ENCODE results near the gene PELI2. TPM values are rescaled to one million over a fixed set of nuclear protein-coding genes. Genes with fewer than 3 reads are reported as not detected.
A peak's percentile ranks its signal among the peaks of the same experiment; 100 is the strongest.

Gene PELI2, protein sequence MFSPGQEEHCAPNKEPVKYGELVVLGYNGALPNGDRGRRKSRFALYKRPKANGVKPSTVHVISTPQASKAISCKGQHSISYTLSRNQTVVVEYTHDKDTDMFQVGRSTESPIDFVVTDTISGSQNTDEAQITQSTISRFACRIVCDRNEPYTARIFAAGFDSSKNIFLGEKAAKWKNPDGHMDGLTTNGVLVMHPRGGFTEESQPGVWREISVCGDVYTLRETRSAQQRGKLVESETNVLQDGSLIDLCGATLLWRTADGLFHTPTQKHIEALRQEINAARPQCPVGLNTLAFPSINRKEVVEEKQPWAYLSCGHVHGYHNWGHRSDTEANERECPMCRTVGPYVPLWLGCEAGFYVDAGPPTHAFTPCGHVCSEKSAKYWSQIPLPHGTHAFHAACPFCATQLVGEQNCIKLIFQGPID
- total RNA-seq, result 1 to 10 TPM; 1.1 to 2.4 TPM

DNA sequence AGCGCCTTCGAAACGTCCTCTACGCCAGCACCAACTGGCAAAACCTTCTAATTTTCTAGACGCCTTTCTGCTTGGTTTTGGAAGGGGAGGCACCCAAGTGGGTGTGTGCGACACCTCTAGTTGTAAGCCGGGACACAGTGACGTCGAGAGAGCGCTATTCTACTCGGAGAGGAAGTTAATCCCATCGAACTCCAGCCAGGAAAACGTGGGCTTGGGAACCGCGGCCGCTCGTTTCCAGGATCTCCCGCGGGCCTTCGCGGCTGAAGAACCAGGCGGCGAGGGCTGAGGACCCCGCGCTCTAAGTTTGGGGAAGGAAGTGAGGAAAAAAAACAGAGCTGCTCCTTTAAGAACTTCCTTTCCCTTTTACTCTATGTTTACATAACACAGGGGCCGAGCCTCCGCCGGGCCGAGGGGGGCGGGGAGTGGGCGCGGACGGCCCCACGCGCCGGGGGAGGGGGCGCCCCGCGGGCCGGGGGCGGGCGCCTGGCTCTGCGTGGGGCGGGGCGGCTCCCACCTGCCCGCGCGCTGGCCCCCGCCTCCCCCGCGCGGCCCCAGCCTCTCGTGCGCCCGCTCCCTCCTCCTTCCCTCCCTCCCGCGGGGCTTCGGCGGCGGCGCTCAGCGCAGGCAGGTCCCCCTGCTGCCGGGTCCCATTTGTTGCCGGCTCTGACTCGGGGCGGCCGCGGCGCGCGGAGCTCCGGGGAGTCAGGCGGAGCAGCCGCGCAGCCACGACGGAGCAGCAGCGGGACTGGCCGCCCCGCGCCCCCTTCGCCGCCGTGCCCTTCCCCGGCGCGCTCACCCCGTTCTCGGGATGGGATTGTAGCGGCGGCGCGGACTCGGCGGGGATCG, at the start of gene PELI2:
Gene PELI2 (plus strand): TSS at position 647 of the 846 bp plus-strand sequence. CDS start 250 bp downstream, outside the sequence.
- Mint-ChIP-seq H3K27ac (peak within 1 kb of the TSS; percentile 56 to 84), H3K4me1 (ENCODE audit: low read depth in 2 of 2) (peaks cover 27 to 29% of the 10 kb centered on the region in 2 donors), H3K4me3 (peak within 1 kb of the TSS; percentile 92), H3K27me3 (peaks cover 3 to 27% of the 10 kb centered on the region in 2 donors), H3K9me3 (no peaks in the 10 kb centered on the region), H3K36me3 (no peaks in the 10 kb centered on the region)
- DNase-seq (ENCODE audit: low spot score), result peak; percentile 83
- peak; percentile 87 to 90 for ATAC-seq

DNA sequence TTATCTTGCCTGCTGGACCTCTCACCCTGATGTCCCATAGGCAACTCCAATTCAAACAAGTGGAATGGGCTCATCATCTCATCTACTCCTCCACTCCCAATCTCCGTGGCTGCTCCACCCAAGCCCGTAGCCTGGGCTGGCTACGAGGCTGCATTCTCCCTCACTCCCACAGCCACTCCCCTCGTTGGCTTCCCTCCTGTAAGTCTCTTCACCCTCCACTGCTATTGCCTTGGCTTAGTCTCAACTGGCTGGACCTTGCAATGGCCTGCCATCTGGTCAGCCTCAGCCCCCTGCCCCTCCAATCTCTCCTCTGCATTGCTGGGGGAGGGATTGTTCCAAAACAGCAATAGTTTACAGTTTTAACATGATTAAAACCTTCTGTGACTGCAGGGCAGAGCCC, 44.4 kb upstream of the PELI2 start:
- H3K27me3 Mint-ChIP-seq, result peaks cover 20 to 22% of the 10 kb centered on the region in 2 donors
- ATAC-seq (peak in 1 of 2 donors; percentile 55), DNase-seq (ENCODE audit: low spot score) (no peak)
- no peak overlapping the region for H3K27ac Mint-ChIP-seq
- H3K4me3 Mint-ChIP-seq, result no peak overlapping the region
- no peaks in the 10 kb centered on the region for H3K4me1 Mint-ChIP-seq (ENCODE audit: low read depth in 2 of 2)
- H3K9me3 Mint-ChIP-seq, result no peaks in the 10 kb centered on the region
- H3K36me3 Mint-ChIP-seq, result no peaks in the 10 kb centered on the region

DNA sequence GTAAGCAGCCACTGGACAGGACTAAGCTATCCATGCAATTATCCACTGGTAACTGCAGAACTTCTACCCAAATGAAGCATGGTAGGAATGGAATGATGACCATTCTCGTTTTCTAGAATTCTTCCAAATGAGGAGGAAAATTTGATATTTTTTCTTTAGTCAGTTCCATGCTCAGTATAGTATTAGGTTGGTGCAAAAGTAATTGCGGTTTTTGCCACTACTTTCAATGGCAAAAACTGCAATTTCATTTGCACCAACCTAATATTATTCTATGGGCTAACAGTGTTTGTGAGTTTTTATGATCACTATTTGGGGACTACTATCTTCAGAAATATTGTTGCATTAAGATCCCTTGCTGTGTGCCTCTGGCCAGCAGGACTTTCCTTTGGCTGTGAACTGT, 42.9 kb upstream of the PELI2 start:
- Mint-ChIP-seq H3K27ac (no peak overlapping the region), H3K4me3 (no peak overlapping the region)
- no peak for ATAC-seq

DNA sequence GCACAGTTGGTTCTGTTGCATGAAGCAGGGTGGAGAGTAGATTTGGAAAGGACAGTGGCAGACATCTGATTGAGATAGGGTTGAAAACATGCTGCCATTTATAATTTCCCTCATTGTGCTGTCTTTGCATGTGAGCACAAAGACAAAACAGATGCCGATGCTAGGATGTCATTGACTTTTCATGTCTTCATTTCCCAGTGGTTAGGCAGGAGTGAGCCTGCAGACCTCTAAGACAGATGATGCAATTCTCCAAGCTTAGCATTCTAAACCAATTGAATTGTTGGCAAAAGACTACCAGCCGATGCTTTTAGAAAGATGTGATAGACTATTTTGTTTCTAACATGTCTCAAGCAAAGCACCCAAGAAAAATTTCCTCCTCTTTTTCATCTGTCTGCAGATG, 37.1 kb upstream of the PELI2 start:
- Mint-ChIP-seq H3K9me3 (no peaks in the 10 kb centered on the region), H3K36me3 (no peaks in the 10 kb centered on the region), H3K27me3 (peaks cover 34 to 46% of the 10 kb centered on the region in 2 donors), H3K4me3 (no peak overlapping the region), H3K4me1 (ENCODE audit: low read depth in 2 of 2) (no peaks in the 10 kb centered on the region), H3K27ac (no peak overlapping the region)
- DNase-seq (ENCODE audit: low spot score), result no peak
- ATAC-seq, result no peak

More for the DNA sequence above, 42.9 kb upstream of the PELI2 start:
- Mint-ChIP-seq H3K27me3 (peaks cover 21 to 22% of the 10 kb centered on the region in 2 donors), H3K4me1 (ENCODE audit: low read depth in 2 of 2) (no peaks in the 10 kb centered on the region), H3K9me3 (no peaks in the 10 kb centered on the region), H3K36me3 (no peaks in the 10 kb centered on the region)
- no peak for DNase-seq (ENCODE audit: low spot score)

DNA sequence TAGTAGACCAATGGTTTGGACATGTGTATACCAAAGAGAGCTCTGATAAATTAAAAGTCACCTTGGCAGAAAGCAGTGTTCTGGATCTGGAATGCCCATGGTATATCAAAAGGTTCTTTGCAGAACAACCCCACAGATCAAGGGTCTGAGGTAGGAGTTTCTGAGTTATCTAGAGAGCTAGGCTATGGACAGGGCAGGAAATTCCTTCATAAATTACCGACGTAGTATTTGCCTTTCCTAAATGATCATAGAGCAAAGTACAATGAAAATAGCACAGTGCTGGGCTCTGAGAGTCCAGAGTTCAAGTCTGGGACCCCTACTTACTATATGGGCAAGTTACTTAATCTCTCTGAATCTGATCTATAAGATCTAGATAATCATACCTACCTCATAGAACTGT, 35.3 kb upstream of the PELI2 start:
- Mint-ChIP-seq H3K4me1 (ENCODE audit: low read depth in 2 of 2) (no peaks in the 10 kb centered on the region), H3K9me3 (no peaks in the 10 kb centered on the region), H3K36me3 (no peaks in the 10 kb centered on the region), H3K27me3 (peaks cover 31 to 48% of the 10 kb centered on the region in 2 donors), H3K4me3 (no peak overlapping the region), H3K27ac (no peak overlapping the region)
- ATAC-seq (no peak), DNase-seq (ENCODE audit: low spot score) (no peak)

DNA sequence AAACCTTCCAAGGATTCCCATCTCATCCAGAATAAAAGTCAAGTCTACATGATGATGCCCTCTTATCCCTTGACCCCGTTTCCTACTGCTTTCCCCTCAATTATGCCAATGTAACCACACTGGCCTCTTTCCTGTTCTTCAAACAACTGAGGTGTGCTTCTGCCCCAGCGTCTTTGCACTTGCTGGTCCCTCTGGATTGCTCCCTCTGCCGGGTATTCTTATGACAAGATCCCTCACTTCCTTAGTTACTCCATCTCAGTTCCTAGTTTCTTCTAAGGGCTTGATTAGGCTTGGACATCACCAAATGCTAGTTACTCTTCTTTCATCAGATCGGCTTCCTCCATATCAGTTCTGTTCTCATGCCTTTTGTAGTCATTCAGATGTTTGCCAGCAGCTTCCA, 32.7 kb upstream of the PELI2 start:
- peaks cover 23 to 38% of the 10 kb centered on the region in 2 donors for H3K27me3 Mint-ChIP-seq
- no peak overlapping the region for H3K4me3 Mint-ChIP-seq
- no peaks in the 10 kb centered on the region for H3K36me3 Mint-ChIP-seq
- no peaks in the 10 kb centered on the region for H3K4me1 Mint-ChIP-seq (ENCODE audit: low read depth in 2 of 2)
- DNase-seq (ENCODE audit: low spot score) (no peak), ATAC-seq (no peak)
- H3K9me3 Mint-ChIP-seq, result no peaks in the 10 kb centered on the region
- H3K27ac Mint-ChIP-seq, result no peak overlapping the region

DNA sequence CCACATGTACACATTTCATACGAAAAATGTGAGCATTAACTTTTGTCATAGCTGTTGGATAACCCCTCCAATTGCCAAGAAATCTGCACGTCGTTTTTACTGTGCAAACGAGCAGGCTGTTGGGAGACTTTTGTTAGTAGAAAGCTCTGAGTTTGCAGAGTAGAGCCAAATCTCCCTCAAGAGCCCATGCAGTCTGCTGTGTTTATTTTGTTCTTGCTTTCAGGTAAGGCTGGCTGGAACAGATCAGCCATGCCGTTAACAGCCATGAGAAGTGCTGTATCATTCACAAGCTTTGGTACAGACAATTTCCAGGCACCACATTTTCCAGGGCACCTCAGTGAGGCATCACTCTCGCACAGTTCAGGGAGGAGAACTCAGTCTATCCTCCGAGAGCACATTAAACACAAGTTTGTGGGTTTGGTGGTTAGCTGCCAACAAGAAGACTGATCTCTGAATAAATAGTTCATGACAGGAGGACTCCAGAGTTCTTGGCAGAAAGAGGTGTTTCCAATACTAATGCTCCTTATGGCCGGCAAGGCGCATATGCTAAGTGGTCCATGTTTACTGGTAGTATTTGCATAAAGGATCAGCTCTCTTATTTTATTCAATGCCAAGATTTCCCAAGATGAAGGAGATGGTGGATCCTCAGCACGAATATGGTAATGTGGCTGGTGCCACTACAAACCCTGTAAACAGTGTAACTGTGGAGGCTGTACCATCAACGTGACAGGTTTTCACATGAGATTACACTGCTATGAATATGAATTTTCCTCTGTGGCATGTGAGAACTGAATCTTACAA, 30.3 kb upstream of the PELI2 start:
- Mint-ChIP-seq H3K4me1 (ENCODE audit: low read depth in 2 of 2) (no peaks in the 10 kb centered on the region), H3K9me3 (no peaks in the 10 kb centered on the region), H3K4me3 (no peak overlapping the region), H3K36me3 (no peaks in the 10 kb centered on the region), H3K27ac (no peak overlapping the region), H3K27me3 (peaks cover 16 to 26% of the 10 kb centered on the region in 2 donors)
- no peak for DNase-seq (ENCODE audit: low spot score)
- no peak for ATAC-seq

DNA sequence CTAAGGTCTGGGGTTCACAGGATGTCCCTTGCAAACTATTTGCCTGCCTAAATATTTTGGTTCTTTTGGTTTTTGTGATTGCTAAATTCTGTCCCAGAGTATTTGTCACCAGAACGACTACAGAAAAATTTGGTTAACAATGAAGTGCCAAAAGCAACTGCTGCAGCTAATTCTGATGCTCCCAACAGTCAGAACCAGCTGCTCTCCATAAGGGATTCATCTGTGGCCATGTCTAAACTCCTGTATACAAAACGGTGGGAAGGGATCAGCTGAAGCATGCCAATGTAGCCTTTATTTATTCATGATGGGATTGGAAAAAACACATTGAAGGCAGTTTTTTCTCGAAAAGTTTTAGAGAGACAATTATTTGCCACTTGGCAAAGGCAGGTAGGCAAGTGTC, 29.3 kb upstream of the PELI2 start:
- ATAC-seq (no peak), DNase-seq (ENCODE audit: low spot score) (no peak)
- H3K36me3 Mint-ChIP-seq, result no peaks in the 10 kb centered on the region
- H3K4me3 Mint-ChIP-seq, result no peak overlapping the region
- H3K4me1 Mint-ChIP-seq (ENCODE audit: low read depth in 2 of 2), result no peaks in the 10 kb centered on the region
- H3K9me3 Mint-ChIP-seq, result no peaks in the 10 kb centered on the region
- H3K27me3 Mint-ChIP-seq, result peaks cover 20 to 34% of the 10 kb centered on the region in 2 donors
- no peak overlapping the region for H3K27ac Mint-ChIP-seq

DNA sequence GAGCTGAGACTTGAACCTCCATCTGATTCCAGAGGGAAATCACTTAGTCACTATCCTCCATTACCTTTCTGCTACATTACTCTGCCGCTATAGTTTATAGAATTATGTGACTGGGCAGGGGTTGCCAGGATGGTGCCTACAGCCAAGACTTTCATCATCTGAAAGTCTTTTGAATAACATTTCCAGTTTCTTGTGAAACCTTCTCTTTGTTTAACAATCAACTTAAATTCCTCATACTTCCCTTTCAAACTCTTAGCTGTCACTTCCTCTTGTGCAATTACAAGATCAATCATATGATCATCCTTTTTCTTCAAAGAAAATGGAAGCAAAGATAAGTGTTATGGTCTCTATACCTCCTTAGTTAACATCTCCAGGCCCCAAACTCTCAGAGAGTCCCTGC, 25.4 kb upstream of the PELI2 start:
- Mint-ChIP-seq H3K27ac (no peak overlapping the region), H3K36me3 (no peaks in the 10 kb centered on the region), H3K4me3 (no peak overlapping the region), H3K27me3 (peaks cover 11 to 28% of the 10 kb centered on the region in 2 donors), H3K4me1 (ENCODE audit: low read depth in 2 of 2) (no peaks in the 10 kb centered on the region), H3K9me3 (no peaks in the 10 kb centered on the region)
- ATAC-seq (no peak), DNase-seq (ENCODE audit: low spot score) (no peak)

DNA sequence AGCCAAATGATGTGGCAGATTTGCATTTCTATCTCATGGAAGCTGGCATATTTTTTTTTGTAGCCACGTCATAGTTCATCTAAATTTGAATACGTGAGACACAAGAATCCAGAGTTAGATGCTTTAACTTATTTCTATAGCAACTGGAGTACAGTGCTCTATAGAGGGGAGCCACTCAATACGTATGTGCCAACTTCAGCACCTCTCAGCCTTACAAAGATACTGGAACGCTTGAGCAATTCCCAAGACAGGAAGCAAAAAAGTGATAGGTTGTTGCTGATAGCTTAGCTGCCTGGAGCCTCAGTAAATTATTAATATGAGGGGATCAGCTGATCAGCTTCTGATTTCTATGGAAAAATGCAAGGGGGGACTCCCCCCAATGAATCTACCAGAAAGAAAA, 24.1 kb upstream of the PELI2 start:
- DNase-seq (ENCODE audit: low spot score) (no peak), ATAC-seq (no peak)
- Mint-ChIP-seq H3K4me1 (ENCODE audit: low read depth in 2 of 2) (no peaks in the 10 kb centered on the region), H3K4me3 (no peak overlapping the region), H3K27ac (no peak overlapping the region), H3K9me3 (no peaks in the 10 kb centered on the region), H3K36me3 (no peaks in the 10 kb centered on the region), H3K27me3 (peaks cover 11 to 28% of the 10 kb centered on the region in 2 donors)

DNA sequence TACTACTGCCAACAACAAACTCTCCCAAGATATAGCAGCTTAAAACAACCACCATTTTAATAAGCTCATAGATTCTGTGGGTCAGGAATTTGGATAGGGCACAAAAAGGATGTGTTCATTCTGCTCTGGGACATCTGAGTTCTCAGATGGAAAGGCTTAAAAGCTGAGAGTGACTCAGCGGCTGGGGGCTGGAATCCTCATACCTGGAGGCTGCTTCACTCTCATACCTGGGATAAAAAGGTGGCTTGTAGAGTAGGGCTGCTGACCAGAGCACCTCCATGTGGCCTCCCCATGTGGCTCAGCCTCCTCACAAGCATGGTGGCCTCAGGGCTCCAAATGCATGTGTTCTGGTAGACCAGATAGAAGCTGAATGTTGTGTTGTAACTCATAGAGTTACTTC, 20.2 kb upstream of the PELI2 start:
- Mint-ChIP-seq H3K36me3 (no peaks in the 10 kb centered on the region), H3K4me1 (ENCODE audit: low read depth in 2 of 2) (no peaks in the 10 kb centered on the region), H3K4me3 (no peak overlapping the region), H3K27ac (no peak overlapping the region), H3K9me3 (no peaks in the 10 kb centered on the region), H3K27me3 (peaks cover 18 to 34% of the 10 kb centered on the region in 2 donors)
- DNase-seq (ENCODE audit: low spot score) (no peak), ATAC-seq (no peak)

DNA sequence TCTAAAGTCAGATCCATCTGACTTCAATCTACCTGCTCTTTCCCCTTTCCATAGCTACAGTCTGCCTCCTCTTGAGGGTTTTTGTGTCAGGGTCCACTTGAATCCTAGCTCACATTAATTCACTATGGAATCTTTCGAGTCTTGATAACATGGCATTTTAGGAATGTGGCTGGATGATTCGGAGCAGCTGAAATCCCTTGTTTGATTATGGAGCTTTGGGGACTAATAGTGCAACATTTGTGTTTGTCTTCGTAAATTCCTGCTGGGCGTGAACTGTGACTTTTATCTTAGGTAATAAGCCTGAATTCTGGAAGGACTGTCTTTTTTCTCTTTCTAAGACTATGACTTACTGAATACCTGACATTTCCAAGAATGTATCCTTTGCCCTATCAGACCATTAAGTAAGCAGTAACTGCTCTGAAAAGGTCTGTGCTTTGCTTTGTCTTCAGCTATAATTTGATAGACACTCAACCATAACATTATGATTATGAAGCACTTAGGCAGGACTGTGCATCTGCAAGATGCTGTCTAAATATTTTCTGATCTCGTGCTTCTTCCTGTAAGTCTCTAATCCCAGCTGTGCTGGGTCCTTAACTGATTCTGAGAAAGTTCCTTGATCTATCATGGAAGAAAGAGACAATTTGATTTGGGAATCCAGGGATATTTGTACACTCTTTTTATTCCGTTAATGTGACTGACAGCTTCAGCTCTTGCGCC, 19.0 kb upstream of the PELI2 start:
- H3K4me1 Mint-ChIP-seq (ENCODE audit: low read depth in 2 of 2), result no peaks in the 10 kb centered on the region
- no peak for DNase-seq (ENCODE audit: low spot score)

DNA sequence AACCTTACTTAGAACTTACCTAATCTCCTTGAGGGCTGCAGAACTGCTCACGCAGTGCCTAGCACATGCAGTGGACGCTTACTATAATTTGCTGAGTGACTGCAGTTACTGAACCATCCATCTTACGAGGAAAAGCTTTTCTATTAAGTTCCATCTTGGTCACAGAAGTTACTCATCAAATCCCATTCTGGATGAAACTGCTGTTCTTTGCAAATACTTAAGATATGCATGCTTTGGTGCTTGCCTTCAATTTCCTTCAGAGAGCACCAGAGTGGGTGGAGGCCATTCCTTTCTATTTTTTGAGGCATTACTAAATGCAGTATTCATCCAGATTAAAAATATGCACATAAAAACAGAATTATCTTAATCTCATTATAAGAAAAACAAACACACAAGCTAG, 17.7 kb upstream of the PELI2 start:
- ATAC-seq, result no peak
- H3K27me3 Mint-ChIP-seq, result peaks cover 10 to 18% of the 10 kb centered on the region in 2 donors
- H3K9me3 Mint-ChIP-seq, result no peaks in the 10 kb centered on the region
- H3K4me3 Mint-ChIP-seq, result no peak overlapping the region
- H3K27ac Mint-ChIP-seq, result no peak overlapping the region
- no peaks in the 10 kb centered on the region for H3K4me1 Mint-ChIP-seq (ENCODE audit: low read depth in 2 of 2)
- H3K36me3 Mint-ChIP-seq, result no peaks in the 10 kb centered on the region
- DNase-seq (ENCODE audit: low spot score), result no peak

More for the DNA sequence above, 19.0 kb upstream of the PELI2 start:
- H3K27ac Mint-ChIP-seq, result no peak overlapping the region
- no peak for ATAC-seq
- no peak overlapping the region for H3K4me3 Mint-ChIP-seq
- peaks cover 14 to 27% of the 10 kb centered on the region in 2 donors for H3K27me3 Mint-ChIP-seq
- H3K9me3 Mint-ChIP-seq, result no peaks in the 10 kb centered on the region
- no peaks in the 10 kb centered on the region for H3K36me3 Mint-ChIP-seq

All from natural killer cell treated with Interleukin-12 subunit alpha and Interleukin-12 subunit beta and Interleukin-15 and Interleukin-18, amount 100 ng/mL, for 72 hours (primary cell).